ENCODE data around the gene PBXIP1.

DNA sequence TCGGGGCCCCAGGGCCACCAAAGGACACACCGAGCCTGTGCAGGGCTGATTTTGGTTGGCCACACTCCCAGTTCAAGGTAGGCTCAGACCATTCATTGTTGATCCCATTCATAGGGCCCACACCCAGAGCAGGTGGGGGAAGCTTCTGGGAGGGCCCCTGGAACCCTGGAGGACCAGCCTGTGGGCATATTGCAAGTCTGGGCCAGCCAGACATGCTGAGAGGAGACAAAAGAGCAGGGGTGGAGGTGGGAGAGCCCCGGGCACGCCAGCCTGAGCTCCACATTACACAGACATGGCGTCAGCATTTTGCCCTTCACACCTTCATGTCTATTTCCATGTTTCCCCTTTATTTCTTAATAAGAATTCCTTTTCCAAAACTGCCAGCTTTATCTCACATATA, 45.0 kb downstream of the PBXIP1 start:
- TF ChIP-seq, protein P1, sequence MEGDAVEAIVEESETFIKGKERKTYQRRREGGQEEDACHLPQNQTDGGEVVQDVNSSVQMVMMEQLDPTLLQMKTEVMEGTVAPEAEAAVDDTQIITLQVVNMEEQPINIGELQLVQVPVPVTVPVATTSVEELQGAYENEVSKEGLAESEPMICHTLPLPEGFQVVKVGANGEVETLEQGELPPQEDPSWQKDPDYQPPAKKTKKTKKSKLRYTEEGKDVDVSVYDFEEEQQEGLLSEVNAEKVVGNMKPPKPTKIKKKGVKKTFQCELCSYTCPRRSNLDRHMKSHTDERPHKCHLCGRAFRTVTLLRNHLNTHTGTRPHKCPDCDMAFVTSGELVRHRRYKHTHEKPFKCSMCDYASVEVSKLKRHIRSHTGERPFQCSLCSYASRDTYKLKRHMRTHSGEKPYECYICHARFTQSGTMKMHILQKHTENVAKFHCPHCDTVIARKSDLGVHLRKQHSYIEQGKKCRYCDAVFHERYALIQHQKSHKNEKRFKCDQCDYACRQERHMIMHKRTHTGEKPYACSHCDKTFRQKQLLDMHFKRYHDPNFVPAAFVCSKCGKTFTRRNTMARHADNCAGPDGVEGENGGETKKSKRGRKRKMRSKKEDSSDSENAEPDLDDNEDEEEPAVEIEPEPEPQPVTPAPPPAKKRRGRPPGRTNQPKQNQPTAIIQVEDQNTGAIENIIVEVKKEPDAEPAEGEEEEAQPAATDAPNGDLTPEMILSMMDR (IDR thresholded peaks at IDR 0.05; ENCODE audit: low read depth, low read length, poor library complexity, severe bottlenecking) = no peak
- TF ChIP-seq EZH2phosphoT487 (IDR thresholded peaks at IDR 0.05; ENCODE audit: borderline replicate concordance, low read length) = no peak

Data from DOHH2 (cell line).